Smooth muscle cell (in vitro differentiated cells): ENCODE measurements around the gene NTN3. TPM values are rescaled to one million over a fixed set of nuclear protein-coding genes. Genes with fewer than 3 reads are reported as not detected.

Experiments used
- DNase-seq: peaks from one replicate; lab custom pipeline; 2025; ENCODE audit not compliant: unreplicated experiment; lab: John Stamatoyannopoulos, UW
- H2AFZ ChIP-seq: fragments of 200-600 bp; sonication (generic); 2 replicates; pipeline ENCODE4 v1.6.0; 2016; ENCODE audit warnings: antibody characterized with exemption, low read depth, mild to moderate bottlenecking
- H3F3A ChIP-seq: fragments of 200-600 bp; sonication (generic); 2 replicates; pipeline ENCODE4 v1.6.0; 2017; ENCODE audit warnings: antibody characterized with exemption, low read depth
- H3K27ac ChIP-seq: fragments of 200-600 bp; sonication (generic); 2 replicates; pipeline ENCODE4 v1.5.1; 2016; ENCODE audit warnings: low read depth, mild to moderate bottlenecking
- H3K27me3 ChIP-seq: fragments of 200-600 bp; sonication (generic); 2 replicates; pipeline ENCODE4 v1.6.1; 2016; ENCODE audit warnings: low read depth, mild to moderate bottlenecking
- H3K36me3 ChIP-seq: fragments of 200-600 bp; sonication (generic); 2 replicates; pipeline ENCODE4 v1.5.1; 2016; ENCODE audit warnings: low read depth
- H3K4me1 ChIP-seq: fragments of 200-600 bp; sonication (generic); 2 replicates; pipeline ENCODE4 v1.5.1; 2016; ENCODE audit warnings: low read depth
- H3K4me2 ChIP-seq: fragments of 200-600 bp; sonication (generic); 2 replicates; pipeline ENCODE4 v1.6.0; 2016; ENCODE audit warnings: mild to moderate bottlenecking
- H3K4me3 ChIP-seq: fragments of 200-600 bp; sonication (generic); 2 replicates; pipeline ENCODE4 v1.5.1; 2016; ENCODE audit warnings: mild to moderate bottlenecking
- H3K79me2 ChIP-seq: fragments of 200-600 bp; sonication (generic); 2 replicates; pipeline ENCODE4 v1.6.0; 2016; ENCODE audit warnings: low read depth, mild to moderate bottlenecking
- H3K9ac ChIP-seq: fragments of 200-600 bp; sonication (generic); 2 replicates; pipeline ENCODE4 v1.6.0; 2016; ENCODE audit warnings: low read depth
- H3K9me3 ChIP-seq: fragments of 200-600 bp; sonication (generic); replicated peaks from 2 replicates; pipeline ENCODE4 v1.5.1; 2016; ENCODE audit warnings: low read depth
- H4K20me1 ChIP-seq: fragments of 200-600 bp; sonication (generic); 2 replicates; pipeline ENCODE4 v1.6.0; 2016; ENCODE audit warnings: low read depth
- WGBS: methylation state at CpG from one replicate; pipeline ENCODE4 v1.1.7; 2016; ENCODE audit warnings: low lambda C conversion rate; 5-methylcytosine and 5-hydroxymethylcytosine counted together
- polyA plus RNA-seq: library from polyadenylated mRNA; unstranded; fragments of >200 nt; fragmentation: Nextera tagmentation; extraction: Ambion mirVana; gene quantifications from 2 replicates; pipeline ENCODE4 v1.2.1, GENCODE V29; 2016
- total RNA-seq: library from RNA; depleted of rRNA; stranded (reverse); fragments of >200 nt; gene quantifications from 2 replicates; pipeline ENCODE4 v1.2.3, GENCODE V29; 2014
- TF ChIP-seq, protein P1 (sequence below): fragments of 200-600 bp; sonication (generic); IDR thresholded peaks from 2 replicates; pipeline ENCODE4 v1.5.1; 2017; ENCODE audit warnings: borderline replicate concordance, mild to moderate bottlenecking, antibody characterized with exemption; ENCODE audit not compliant: insufficient read depth, poor library complexity, severe bottlenecking

NTN3 gene
- total and polyA plus RNA-seq, 2 experiments from 2014 or later, result 0.23 to 5.2 TPM

GRCh38 chr16:2496223-2497115 lies 25.4 kb downstream of the NTN3 start:
- Histone ChIP-seq H3K4me2 (no peak overlapping the region), H3K36me3 (no peaks in the 10 kb centered on the region), H3K27me3 (no peaks in the 10 kb centered on the region), H2AFZ (no peak overlapping the region), H3K27ac (no peak overlapping the region), H3K9me3 (no peaks in the 10 kb centered on the region), H3K9ac (no peak overlapping the region), H3K4me1 (no peaks in the 10 kb centered on the region), H3K4me3 (no peak overlapping the region), H4K20me1 (no peaks in the 10 kb centered on the region), H3K79me2 (no peaks in the 10 kb centered on the region), H3F3A (no peaks in the 10 kb centered on the region)
- no peak for DNase-seq
- WGBS, result 98% methylated on average over 62 of the region's 62 CpGs
- TF ChIP-seq, protein P1, sequence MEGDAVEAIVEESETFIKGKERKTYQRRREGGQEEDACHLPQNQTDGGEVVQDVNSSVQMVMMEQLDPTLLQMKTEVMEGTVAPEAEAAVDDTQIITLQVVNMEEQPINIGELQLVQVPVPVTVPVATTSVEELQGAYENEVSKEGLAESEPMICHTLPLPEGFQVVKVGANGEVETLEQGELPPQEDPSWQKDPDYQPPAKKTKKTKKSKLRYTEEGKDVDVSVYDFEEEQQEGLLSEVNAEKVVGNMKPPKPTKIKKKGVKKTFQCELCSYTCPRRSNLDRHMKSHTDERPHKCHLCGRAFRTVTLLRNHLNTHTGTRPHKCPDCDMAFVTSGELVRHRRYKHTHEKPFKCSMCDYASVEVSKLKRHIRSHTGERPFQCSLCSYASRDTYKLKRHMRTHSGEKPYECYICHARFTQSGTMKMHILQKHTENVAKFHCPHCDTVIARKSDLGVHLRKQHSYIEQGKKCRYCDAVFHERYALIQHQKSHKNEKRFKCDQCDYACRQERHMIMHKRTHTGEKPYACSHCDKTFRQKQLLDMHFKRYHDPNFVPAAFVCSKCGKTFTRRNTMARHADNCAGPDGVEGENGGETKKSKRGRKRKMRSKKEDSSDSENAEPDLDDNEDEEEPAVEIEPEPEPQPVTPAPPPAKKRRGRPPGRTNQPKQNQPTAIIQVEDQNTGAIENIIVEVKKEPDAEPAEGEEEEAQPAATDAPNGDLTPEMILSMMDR, result no peak

GRCh38 chr16:2497116-2497630 lies 26.1 kb downstream of the NTN3 start:
- H3F3A ChIP-seq, result no peaks in the 10 kb centered on the region
- H3K9me3 ChIP-seq, result no peaks in the 10 kb centered on the region
- no peak overlapping the region for H2AFZ ChIP-seq
- H3K27ac ChIP-seq, result no peak overlapping the region
- H3K4me1 ChIP-seq, result no peaks in the 10 kb centered on the region
- no peak overlapping the region for H3K9ac ChIP-seq
- H3K4me2 ChIP-seq, result no peak overlapping the region
- no peak for DNase-seq
- H3K79me2 ChIP-seq, result no peaks in the 10 kb centered on the region
- TF ChIP-seq, protein P1, result no peak
- no peaks in the 10 kb centered on the region for H3K36me3 ChIP-seq
- H4K20me1 ChIP-seq, result no peaks in the 10 kb centered on the region
- WGBS, result 92% methylated on average over 21 of the region's 21 CpGs
- no peak overlapping the region for H3K4me3 ChIP-seq
- H3K27me3 ChIP-seq, result no peaks in the 10 kb centered on the region

- H3K79me2 ChIP-seq, result no peaks in the 10 kb centered on the region
- no peak overlapping the region for H3K27ac ChIP-seq
- no peak overlapping the region for H3K4me2 ChIP-seq
- H4K20me1 ChIP-seq, result no peaks in the 10 kb centered on the region
- no peaks in the 10 kb centered on the region for H3K4me1 ChIP-seq
- no peaks in the 10 kb centered on the region for H3K9me3 ChIP-seq
- no peak overlapping the region for H3K9ac ChIP-seq
- H3K27me3 ChIP-seq, result no peaks in the 10 kb centered on the region
- H3F3A ChIP-seq, result no peaks in the 10 kb centered on the region
- TF ChIP-seq, protein P1, result no peak
- DNase-seq, result no peak
- H3K4me3 ChIP-seq, result no peak overlapping the region
- no peak overlapping the region for H2AFZ ChIP-seq
- WGBS, result 97% methylated on average over 26 of the region's 26 CpGs
- no peaks in the 10 kb centered on the region for H3K36me3 ChIP-seq
Observed at GRCh38 chr16:2497695-2498484, 26.8 kb downstream of the NTN3 start.
